HG03342 (cell line): ENCODE measurements around the gene COL18A1.
"Not testable (repeated sequence)": the region's sequence is repeated elsewhere in the genome, so short reads cannot be mapped to it uniquely, and the experiment has no call there.

ENCODE experiments used
- ATAC-seq: cut with Tn5 transposase; IDR thresholded peaks from one replicate; pipeline ENCODE4 v1.9.1; 2021; ENCODE audit warnings: mild to moderate bottlenecking, moderate library complexity; ENCODE audit not compliant: unreplicated experiment

Gene COL18A1

DNA sequence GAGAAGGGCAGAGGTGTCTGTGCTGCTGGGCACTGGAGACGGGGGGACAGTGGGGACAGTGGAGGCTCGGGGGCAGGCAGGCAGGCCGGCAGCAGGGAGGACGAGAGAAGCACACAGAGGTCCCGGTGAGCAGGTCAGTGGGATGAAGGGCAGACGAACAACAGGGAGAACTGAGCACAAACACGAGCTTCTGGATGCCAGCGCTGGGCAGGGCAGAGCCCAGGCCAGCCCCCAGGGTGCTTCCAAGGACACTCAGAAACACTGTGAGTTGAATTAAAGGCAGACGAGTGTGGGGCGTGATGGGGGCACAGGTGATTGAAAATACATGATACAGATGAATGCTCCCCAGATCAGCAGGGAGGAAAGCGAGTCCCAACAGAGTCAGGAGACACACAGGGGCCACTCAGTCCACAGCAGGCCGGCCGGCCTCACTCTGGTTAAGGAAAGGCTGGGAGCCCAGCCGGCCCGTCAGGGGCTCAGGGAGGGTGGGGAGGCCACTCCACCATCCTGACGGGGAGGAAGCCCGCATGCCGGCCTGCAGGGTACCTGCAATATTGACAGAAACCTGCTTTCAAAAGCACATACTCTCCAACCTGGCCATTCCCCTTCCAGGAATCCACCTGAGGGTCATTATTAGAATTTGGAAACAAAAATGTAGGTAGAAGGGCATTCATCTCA is 123.2 kb downstream of the COL18A1 start:
- ATAC-seq = no peak

DNA sequence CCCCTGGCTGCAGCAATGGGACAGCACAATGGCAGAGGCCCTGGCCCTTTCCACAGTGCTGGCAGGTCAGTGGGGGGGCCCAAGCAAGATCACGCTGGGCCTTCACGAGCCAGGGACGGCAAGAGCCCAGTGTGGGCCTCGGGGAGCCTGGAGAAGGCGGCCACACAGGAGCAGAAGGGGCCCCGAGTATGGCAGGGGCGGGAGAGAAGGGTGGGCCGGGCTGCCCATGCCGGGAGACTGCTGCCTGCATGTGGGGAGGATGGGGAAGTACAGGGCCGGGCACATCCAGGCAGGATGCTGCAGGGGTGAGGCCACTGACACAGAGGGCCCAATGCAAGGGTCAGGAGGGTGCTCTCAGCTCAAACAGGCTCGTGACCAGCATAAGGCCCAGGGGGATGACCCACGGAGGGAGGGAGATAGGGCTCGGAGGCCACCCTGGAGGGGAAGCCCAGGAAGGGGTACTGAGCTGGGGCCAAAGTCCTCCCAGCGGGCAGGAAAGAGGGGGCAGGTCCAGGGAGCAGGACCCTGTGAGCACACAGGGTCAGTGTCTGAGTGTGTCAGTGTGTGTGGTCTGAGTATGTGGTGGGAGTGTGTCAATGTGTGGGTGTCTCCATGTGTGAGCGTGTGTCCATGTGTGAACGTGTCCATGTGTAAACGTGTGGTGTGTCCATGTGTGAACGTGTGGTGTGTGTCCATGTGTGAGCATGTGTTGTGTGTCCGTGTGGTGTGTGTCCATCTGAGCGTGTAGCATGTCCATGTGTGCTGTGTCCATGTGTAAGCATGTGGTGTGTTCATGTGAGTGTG is 124.2 kb downstream of the COL18A1 start:
- no peak for ATAC-seq

DNA sequence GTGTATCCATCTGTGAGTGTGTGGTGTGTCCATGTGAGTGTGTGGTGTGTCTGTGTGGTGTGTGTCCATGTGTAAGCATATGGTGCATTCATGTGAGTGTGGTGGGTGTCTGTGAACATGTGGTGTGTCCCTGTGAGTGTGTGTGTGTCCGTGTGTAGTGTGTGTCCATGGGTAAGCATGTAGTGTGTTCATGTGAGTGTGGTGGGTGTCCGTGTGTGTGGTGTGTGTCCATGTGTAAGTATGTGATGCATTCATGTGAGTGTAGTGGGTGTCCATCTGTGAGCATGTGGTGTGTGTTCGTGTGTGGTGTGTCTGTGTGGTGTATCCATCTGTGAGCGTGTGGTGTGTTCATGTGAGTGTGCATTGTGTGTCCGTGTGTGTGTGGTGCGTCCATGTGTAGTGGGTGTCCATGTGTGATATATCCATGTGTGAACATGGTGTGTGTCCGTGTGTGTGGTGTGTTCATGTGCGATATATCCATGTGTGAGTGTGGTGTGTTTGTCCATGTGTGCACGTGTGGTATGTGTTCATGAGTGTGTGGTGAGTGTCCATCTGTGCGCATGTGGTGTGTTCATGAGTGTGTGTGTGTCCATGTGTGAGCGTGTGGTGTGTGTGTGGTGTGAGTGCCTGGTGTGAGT is 124.9 kb downstream of the COL18A1 start:
- no peak for ATAC-seq

DNA sequence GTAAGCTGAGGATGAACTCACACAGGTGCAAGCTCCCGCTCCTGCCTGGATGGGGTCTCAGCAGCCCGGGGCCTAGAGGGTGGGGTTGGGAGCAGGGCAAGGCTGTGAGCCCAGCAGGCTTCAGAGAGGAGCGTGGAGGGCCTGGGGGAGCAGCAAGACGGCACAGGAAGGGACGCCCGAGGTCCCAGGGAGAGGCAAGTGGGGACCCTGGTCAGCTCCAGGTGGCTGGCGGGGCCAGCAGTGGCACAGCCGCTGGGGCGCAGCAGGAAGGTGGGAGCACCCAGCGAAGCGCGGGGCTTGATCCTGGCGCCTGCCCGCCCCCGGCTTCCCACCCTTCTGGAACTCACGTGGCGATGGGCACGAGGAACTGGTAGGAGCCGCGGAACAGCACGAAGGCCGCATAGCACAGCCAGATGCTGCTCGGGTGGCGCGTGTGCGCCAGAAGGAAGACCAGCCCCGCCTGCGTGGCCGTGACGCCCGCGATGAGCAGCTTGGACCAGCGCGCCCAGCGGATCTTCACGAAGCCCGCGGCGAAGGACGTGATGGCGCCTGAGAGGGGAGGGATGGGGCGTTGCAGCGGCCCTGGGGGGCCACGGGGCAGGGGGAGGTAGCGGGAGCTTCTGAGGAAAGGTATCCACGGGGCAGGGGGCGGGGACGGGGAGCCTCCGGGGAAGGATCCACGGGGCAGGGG is 125.6 kb downstream of the COL18A1 start:
- no peak for ATAC-seq

DNA sequence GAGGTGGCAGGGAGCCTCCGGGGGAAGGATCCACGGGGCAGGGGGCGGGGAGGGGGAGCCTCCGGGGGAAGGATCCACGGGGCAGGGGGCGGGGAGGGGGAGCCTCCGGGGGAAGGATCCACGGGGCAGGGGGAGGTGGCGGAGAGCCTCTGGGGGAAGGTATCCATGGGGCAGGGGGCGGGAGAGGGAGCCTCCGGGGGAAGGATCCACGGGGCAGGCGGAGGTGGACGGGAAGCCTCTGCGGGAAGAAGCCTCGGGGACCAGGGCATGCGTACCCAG is 126.1 kb downstream of the COL18A1 start:
- ATAC-seq = not testable (repeated sequence)

DNA sequence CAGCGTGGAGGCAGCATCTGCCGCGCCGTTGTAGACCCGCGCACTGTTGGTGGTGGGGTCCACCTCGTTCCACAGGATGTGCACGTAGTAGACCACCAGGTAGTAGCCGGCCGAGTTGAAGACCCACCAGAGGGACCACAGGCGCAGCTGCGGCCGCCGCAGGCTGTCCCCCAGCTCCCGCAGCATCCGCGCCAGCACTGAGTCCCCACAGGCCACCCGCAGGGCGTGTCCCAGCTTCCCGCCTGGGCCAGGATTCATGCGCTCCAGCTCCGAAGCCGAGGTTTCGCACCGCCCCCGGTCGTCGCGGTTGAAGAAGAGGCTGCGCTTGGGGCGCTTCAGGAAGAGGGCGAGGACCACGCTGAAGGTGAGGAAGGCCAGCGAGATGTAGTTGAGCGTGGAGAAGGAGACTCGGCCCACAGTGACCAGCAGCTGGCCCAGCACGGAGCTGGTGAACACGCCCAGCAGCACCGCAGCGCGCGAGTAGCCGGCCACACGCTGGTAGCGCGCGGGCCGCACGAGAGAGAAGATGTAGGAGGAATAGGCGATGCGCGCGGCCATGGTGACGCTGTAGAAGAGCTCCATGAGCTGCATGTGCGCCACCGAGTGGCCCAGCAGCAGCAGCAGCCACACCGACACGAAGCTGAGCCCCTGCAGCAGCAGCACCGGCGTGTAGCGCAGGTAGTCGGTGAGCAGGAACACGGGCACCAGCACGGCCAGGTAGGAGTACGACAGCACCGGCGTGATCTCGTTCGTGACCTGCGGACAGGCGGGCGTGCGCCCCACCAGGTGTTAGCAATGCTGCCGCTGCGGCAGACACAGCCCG is 126.6 kb downstream of the COL18A1 start:
- ATAC-seq = no peak

DNA sequence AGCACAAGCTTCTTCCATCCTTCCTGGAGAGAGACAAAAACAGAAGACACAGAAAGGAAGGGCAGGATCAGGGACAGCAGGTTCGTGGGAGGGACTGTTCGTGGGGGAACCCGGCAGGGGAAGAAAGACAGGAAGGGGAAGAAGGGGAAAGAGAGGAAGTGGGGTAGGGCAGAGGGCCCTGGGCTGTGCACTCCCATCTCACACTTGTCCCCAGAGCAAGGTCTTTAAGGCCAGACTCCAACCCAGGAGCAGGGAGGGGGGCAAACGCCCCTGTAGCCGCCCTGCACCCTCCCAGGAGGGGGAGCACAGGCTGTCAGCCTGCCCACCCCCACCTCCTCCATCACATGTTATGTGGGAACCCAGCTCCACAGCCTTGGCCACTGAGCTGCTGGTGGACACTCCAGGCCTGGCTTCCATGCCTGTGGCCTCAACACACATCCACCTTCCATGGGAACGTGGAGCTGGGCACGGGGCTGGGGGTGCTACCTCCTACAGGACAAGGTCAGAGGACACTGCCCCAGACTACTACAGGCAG is 127.9 kb downstream of the COL18A1 start:
- no peak for ATAC-seq

DNA sequence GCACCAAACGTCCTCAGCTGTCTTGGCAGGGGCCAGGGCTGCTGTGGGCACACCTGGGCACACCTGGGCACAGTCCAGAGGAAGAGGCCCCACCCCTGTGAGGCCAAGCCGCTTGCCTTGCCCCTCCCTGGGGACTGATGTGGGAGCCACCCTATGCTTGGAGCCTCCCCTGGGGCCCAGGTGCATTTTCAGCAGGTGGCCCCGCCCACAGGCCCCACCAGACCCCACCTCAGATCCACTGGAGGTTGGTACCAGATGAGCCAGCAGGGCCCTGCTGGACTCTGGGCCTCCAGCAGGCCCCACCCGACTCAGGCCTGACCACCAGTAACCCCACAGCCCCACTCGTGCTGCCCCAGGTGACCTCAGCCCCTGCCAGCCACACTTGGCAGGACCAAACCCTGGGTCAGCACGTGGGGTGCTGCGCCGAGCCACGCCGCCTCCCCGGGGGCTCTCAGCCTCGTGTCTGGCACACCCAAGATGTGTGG is 128.4 kb downstream of the COL18A1 start:
- no peak for ATAC-seq

DNA sequence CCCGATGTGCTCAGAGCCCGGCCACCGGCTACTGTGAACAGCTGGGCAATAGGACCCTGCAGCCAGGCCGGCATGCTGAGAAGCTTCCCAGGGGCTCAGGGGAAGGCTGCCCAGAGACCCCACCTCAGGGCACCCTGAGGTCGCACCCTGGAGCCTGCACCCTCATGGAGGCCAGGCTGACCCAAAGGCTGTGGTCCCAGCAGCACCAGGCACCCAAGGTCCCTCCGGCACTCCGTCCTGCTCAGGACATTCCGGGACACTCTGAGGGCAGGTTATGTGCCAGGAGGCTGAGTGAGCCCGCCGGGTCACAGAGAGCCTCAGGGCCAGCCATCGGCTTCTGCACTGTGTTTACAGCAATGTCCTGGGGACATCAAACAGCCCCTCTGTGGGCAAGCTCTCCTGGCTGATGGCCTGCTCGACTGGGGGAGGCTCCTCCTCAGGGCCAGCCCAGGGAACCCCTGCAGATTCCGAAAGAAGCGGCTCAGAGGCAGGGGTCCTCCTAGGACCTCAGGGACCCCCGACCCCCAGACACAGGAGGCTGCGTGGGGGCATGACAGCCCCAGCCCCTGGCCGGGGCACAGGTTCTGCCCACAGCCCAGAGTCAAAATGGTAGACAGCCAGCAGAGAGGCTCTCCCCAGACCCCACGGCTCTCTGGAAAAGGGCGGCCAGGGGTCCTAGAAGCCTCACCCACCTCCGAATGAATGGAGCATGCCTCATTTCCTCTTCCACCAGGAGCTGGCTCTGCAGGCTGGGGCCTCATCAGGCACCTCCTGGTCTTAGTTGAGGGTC is 129.1 kb downstream of the COL18A1 start:
- no peak for ATAC-seq

DNA sequence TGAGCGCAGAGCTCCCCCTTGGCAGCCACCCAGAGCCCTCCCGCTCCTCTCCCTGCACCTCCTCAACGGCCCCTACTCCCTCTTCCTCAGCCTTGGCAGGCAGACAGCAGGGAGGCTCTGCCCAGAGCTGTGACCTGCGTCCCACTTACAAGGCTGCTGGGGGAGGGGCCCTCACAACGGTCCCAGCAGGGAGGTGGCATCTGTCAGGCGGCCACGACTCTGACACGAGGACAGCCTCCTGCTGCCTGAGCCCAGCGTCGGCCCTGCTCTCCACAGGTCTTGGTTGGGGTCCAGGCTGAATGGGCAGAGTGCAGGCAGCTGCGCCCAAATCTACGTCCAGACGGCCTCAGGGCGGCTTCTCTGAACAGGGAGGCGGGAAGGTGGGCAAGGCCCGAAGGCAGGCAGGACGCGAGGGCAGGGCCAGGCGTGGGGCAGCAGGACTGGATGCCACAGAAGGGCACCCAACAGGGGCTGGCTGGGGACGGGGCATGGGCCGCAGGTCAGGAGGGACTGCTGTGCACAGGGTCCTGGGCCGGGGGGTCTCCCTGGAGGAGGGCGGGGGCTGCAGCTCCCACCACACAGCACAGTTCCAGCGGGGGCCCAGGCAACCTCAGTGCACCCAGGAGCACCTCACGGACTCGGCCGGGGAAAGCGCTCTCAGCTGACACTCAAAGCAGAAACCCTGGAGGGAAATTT is 129.8 kb downstream of the COL18A1 start:
- ATAC-seq = no peak

DNA sequence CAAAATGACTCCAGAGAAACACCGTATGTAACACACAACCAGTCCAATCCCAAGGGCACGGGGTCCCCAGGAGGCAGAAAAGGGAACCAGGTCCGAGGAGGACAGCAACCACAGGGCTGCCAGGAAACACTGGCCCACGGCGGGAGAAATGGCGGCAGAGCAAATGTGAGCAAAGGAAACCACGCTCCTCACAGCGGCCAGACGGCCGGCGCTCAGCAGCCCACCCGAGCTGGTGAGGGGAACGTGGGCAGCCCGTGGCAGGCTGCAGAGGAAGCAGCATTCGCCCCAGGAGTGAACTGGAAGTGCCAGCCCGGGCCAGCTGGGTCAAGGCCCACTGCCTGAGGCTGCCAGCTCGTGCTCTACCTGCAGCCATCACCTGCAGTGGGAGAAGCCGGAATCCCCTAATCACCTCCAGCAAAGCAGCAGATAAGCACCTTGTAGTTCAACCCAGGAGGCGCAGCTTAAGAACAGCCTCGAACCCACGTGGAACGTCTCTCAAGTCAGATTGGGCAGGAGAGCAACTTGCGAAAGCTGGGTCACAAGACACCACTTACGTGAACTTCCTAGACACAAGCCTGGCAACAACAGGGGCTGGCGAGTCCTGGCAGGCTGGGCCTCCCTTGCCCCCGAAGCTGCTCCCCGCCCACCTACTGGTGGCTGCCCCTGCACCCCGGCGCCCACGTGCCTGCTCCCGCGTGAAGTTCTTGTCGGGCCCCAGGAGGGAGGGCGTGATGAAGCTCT is 130.5 kb downstream of the COL18A1 start:
- no peak for ATAC-seq

DNA sequence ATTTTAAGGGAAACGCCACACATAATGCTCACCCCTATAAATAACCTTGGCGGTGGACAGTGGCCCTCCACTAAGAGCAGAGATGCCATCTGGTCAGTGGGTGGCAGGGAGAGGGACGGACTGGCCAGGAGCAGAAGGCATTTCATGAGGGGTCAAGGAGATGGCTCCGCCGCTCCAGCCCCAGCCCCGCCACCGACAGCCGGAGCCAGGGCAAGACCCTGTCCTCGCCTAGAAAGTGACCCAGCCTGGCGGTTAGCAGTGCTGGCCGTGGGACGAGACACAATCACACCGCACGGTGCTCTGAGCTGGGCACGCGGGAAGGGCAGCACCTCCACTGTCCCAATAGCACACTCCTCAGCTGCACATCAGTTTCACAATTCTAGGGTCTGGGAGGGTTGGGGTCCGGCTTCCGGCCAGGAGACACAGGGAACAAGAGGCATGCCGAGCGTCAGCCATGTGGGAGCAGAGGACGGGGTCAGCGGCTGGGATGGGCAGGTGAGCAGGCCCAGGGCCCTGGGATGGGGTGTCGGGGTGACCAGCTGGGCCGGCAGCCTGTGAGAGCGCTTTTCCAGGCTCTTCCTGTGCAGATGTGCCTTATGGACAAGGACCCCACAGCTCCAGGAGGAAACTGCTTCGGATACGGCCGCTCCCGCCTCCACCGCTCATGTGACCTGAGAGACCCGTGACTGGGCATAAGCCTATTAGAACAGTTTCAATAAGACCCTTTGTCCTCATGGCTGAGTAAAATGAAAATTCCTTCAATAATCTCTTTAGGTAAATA is 131.5 kb downstream of the COL18A1 start:
- ATAC-seq = no peak

DNA sequence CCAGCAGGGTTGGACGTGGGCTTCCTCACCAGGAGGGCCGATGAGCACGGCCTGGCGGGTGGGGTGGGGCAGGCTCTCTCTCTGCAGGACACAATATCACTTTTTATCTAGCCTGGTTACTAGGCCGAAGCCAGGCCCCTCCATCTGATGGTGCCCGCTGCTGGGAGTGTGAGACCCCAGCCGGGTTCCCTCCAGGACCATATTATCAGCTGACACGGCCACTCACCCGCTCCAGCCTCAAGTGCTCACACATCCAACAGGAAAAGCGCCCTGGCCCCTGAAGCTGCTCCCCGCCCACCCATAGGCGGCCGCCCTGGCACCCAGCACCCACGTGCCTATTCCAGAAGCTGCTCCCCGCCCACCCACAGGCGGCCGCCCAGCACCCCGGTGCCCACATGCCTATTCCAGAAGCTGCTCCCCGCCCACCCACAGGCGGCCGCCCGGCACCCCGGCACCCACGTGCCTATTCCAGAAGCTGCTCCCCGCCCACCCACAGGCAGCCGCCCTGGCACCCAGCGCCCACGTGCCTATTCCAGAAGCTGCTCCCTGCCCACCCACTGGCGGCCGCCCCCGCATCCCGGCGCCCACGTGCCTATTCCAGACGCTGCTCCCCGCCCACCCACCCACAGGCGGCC is 132.3 kb downstream of the COL18A1 start:
- ATAC-seq = no peak

DNA sequence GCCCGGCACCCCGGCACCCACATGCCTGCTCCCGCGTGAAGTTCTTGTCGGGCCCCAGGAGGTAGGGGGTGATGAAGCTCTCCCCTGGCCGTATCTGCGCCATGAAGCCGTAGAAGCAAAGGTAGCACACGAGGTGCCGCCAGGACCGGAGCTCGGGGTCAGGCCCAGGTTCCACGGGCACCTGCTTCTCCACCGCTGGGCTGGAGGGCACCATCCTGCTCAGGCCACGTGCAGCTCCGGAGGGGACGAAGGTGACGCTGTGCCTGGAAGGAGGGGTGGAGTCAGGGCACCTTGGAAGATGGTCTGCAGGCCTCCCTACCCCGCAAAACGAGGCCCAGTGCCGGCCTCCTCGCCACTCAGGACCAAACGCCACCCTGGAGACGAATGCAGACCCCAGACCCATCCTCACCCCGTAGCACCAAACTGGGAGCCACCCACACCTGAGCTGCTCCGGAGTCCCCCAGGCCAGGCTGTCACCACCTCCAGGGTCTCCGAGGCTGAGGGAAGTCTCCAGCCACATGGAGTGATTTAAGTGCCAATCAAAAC is 132.9 kb downstream of the COL18A1 start:
- ATAC-seq = no peak

DNA sequence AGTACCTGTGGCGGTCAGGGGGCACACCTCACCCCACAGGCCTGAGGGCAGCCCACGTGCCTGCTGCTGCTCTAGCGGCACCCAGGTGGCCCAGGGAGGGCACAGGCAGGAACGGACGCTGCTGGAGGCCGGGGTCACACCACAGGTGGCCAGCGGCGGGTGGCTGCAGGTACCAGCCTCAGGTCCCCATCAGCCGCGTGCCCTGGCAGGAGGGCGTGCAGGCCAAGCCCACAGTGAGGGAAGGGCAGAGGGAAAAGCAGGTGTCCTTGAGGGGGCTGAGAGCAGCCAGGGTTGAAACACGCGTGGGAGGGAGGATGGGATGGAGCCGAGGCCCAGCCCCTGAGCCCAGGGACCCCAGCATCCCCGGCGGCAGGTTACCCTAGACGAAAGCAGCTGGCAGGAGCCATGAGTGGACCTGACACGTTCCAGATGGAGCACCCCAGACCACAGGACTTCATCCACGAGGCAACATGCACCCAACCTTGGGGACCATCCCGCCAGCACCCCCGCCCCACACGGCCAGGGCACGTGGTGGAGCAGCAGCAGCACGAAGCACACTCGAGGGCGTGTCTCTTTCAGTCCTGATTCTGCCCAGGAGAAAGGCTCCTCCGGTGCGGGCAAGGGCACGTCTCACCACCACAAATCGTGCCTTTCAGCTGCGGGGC is 133.5 kb downstream of the COL18A1 start:
- ATAC-seq = no peak
